Heart left ventricle (tissue), 16 donors: ENCODE results near the gene NAGS. TPM values are rescaled to one million over a fixed set of nuclear protein-coding genes. Genes with fewer than 3 reads are reported as not detected.
A peak's percentile ranks its signal among the peaks of the same experiment; 100 is the strongest.

ENCODE experiments used
- ATAC-seq, 4 donors: fragments of 200-7000 bp; cut with Tn5 transposase; one replicate each; pipeline ENCODE4 v1.9.1; 2020 to 2022; ENCODE audit warnings: moderate library complexity in 4 of 4, mild to moderate bottlenecking in 3 of 4, moderate number of reproducible peaks in 1 of 4
- DNase-seq, 5 donors: peaks; one replicate each; pipeline ENCODE4 v3.0.0-alpha.2; 2020
- H3K27ac ChIP-seq, 12 donors: fragments of 200-600 bp; sonication (generic) in 4 of 12; one replicate each; pipeline versions ENCODE4 v1.5.0 to v1.8.0; 2016 to 2022; ENCODE audit warnings: mild to moderate bottlenecking in 2 of 12
- H3K27me3 ChIP-seq, 9 donors: fragments of 200-600 bp; sonication (generic) in 2 of 9; one replicate each; pipeline versions ENCODE4 v1.5.1 to v1.8.0; 2016 to 2022; ENCODE audit warnings: mild to moderate bottlenecking in 3 of 9
- H3K36me3 ChIP-seq, 9 donors: fragments of 200-600 bp; sonication (generic) in 2 of 9; one replicate each; pipeline versions ENCODE4 v1.5.0 to v1.8.0; 2018 to 2022; ENCODE audit warnings: mild to moderate bottlenecking in 2 of 9
- H3K4me1 ChIP-seq, 12 donors: fragments of 200-600 bp; sonication (generic) in 4 of 12; one replicate each; pipeline versions ENCODE4 v1.5.0 to v1.8.0; 2016 to 2022; ENCODE audit warnings: mild to moderate bottlenecking in 3 of 12
- H3K4me3 ChIP-seq, 12 donors: fragments of 200-600 bp; sonication (generic) in 4 of 12; one replicate each; pipeline versions ENCODE4 v1.5.0 to v1.8.0; 2017 to 2022; ENCODE audit warnings: mild to moderate bottlenecking in 9 of 12, moderate library complexity in 4 of 12
- H3K9me3 ChIP-seq, 12 donors: fragments of 200-600 bp; sonication (generic) in 4 of 12; one replicate each; pipeline versions ENCODE4 v1.5.0 to v1.8.0; 2016 to 2022; ENCODE audit warnings: mild to moderate bottlenecking in 1 of 12
- CTCF ChIP-seq, 12 donors: fragments of 200-600 bp; sonication (generic) in 4 of 12; IDR thresholded peaks; one replicate each; pipeline versions ENCODE4 v1.5.0 to v1.8.0; 2018 to 2022; ENCODE audit warnings: antibody characterized with exemption in 12 of 12, mild to moderate bottlenecking in 5 of 12
- POLR2A ChIP-seq, 2 donors: fragments of 450-650 bp; IDR thresholded peaks; one replicate each; pipeline ENCODE4 v1.6.1; 2017; ENCODE audit warnings: antibody characterized with exemption in 2 of 2, mild to moderate bottlenecking in 2 of 2, moderate library complexity in 2 of 2
- WGBS, 4 donors: extraction: QIAGEN DNeasy Blood & Tissue Kit in 2 of 4; methylation state at CpG; one replicate each; pipeline versions ENCODE4 v1.1.5 to v1.1.7; 2013 to 2018; 5-methylcytosine and 5-hydroxymethylcytosine counted together
- intact Hi-C, 10 donors: fragments of 100-400 bp; cut with DNase I; formaldehyde crosslinking; loops; one replicate each; pipeline versions ENCODE4 v1.11.1 to v1.14.2; 2022
- polyA plus RNA-seq, 2 donors: library from polyadenylated mRNA; stranded (reverse); fragments of 200-250 nt; gene quantifications; one replicate each; pipeline ENCODE4 v1.2.3, GENCODE V29; 2013
- total RNA-seq, 9 donors: library from RNA; depleted of rRNA in 2 of 9; stranded (reverse); fragments of >200 nt in 2 of 9; fragmentation: NEBNext Ultra II Directional in 3 of 9; extraction: Animal tissue kit (Norgen Biotek cat#: 25700) in 3 of 9; gene quantifications; one replicate each; pipeline versions ENCODE4 v1.1.0 to v1.2.4, GENCODE V29; 2016 to 2023
- donor health status: ischemic (EF 13 %, LVEDD 7.1; RV severe dilation, severe dysfunction).
- donor health status: healthy with polysubstance abuse.
- donor health status: DM: no; HTN: yes; CAD: no.
- donor health status: DM: no; HTN: no; CAD: no.
- donor health status: ischemic (EF 25% LVEDD 6.9; RV normal size, moderate dysfunction).
- donor health status: ischemic (EF 25% LVEDD 5.7; RV mildly dilated, moderate dysfunction).
- donor health status: healthy.
- donor health status: DM: yes; HTN: yes; CAD: no.
- donor health status: ischemic (EF 35%, LVEDD 5.7; RV mildly dilated, moderate dysfunction).
- donor health status: nonischemic (EF 11% LVEDD 7.7; RV severe dilation, severe dysfunction).
- donor health status: DM: yes; HTN: yes; CAD: no.
- donor health status: PGD.
- donor health status: ischemic (EF 29% LVEDD 5.4; RV normal size, mild dysfunction).
- donor health status: nonischemic (EF 23%, LVEDD 6.1; RV moderate dilation, normal function).

NAGS gene
- total and polyA plus RNA-seq, 11 donors = 0.20 to 1.2 (median 0.57) TPM

- H3K4me3 ChIP-seq = no peak overlapping the region
- H3K27ac ChIP-seq = peak overlapping the region in 9 of 12 donors; percentile 6 to 67 (median 51)
- H3K36me3 ChIP-seq = peaks cover 0 to 81% (median 50%) of the 10 kb centered on the region in 9 donors
- DNase-seq (peak in 2 of 5 donors; percentile 32 to 45), ATAC-seq (peak; percentile 78 to 93 (median 86))
- TF ChIP-seq CTCF (IDR thresholded peaks at IDR 0.05) (no peak), POLR2A (IDR thresholded peaks at IDR 0.05) (no peak)
- H3K4me1 ChIP-seq = peaks cover 0 to 24% (median 11%) of the 10 kb centered on the region in 12 donors
- intact Hi-C loops = no loop called here
- H3K9me3 ChIP-seq = no peaks in the 10 kb centered on the region
- WGBS, 4 donors = 35 to 48% (median 39%) methylated on average over 3 of the region's 3 CpGs
- H3K27me3 ChIP-seq = no peaks in the 10 kb centered on the region
Measured at GRCh38 chr17:44053125-44053872, 48.9 kb downstream of the NAGS start.

Other genes with a start within 250 kb of the NAGS start
- gene SOST, start 245.8 kb upstream of the NAGS start, total RNA-seq = not detected
- not detected for gene SOST, start 245.8 kb upstream of the NAGS start, polyA plus RNA-seq
- 100 to 1,000 TPM; 210 to 363 (median 267) TPM for gene DUSP3, start 225.6 kb upstream of the NAGS start, total RNA-seq
- gene DUSP3, start 225.6 kb upstream of the NAGS start, polyA plus RNA-seq = 100 to 1,000 TPM; 208 to 312 TPM
- gene CFAP97D1, start 224.2 kb upstream of the NAGS start, total RNA-seq = under 1 TPM in 2 of 9 donors, not detected in 7; 0.05 to 0.45 TPM
- not detected for gene CFAP97D1, start 224.2 kb upstream of the NAGS start, polyA plus RNA-seq
- gene MPP3, start 171.5 kb upstream of the NAGS start, total RNA-seq = 10 to 100 TPM; 13.8 to 70.2 (median 25.3) TPM
- gene MPP3, start 171.5 kb upstream of the NAGS start, polyA plus RNA-seq = 10 to 100 TPM; 40.0 to 45.4 TPM
- 10 to 100 TPM in 7 of 9 donors, 1 to 10 TPM in 2; 7.3 to 85.8 (median 19.9) TPM for gene CD300LG, start 157.4 kb upstream of the NAGS start, total RNA-seq
- 10 to 100 TPM; 15.5 to 37.2 TPM for gene CD300LG, start 157.4 kb upstream of the NAGS start, polyA plus RNA-seq
- gene MPP2, start 97.1 kb upstream of the NAGS start, total RNA-seq = 10 to 100 TPM; 10.4 to 22.3 (median 15.4) TPM
- gene MPP2, start 97.1 kb upstream of the NAGS start, polyA plus RNA-seq = 10 to 100 TPM in 1 of 2 donors, 1 to 10 TPM in 1; 6.7 to 12.8 TPM
- not detected for gene PPY, start 62.1 kb upstream of the NAGS start, total RNA-seq
- gene PPY, start 62.1 kb upstream of the NAGS start, polyA plus RNA-seq = not detected
- gene PYY, start 50.7 kb upstream of the NAGS start, total RNA-seq = not detected
- not detected for gene PYY, start 50.7 kb upstream of the NAGS start, polyA plus RNA-seq
- 10 to 100 TPM; 13.4 to 22.1 (median 19.3) TPM for gene TMEM101, start 10.3 kb downstream of the NAGS start, total RNA-seq
- gene TMEM101, start 10.3 kb downstream of the NAGS start, polyA plus RNA-seq = 10 to 100 TPM; 16.7 to 31.1 TPM
- gene LSM12, start 62.0 kb downstream of the NAGS start, total RNA-seq = 10 to 100 TPM; 38.4 to 55.6 (median 44.1) TPM
- 10 to 100 TPM; 30.8 to 41.2 TPM for gene LSM12, start 62.0 kb downstream of the NAGS start, polyA plus RNA-seq
- 10 to 100 TPM; 28.5 to 46.5 (median 36.6) TPM for gene G6PC3, start 66.1 kb downstream of the NAGS start, total RNA-seq
- 10 to 100 TPM; 52.4 to 75.1 TPM for gene G6PC3, start 66.1 kb downstream of the NAGS start, polyA plus RNA-seq
- gene HDAC5, start 119.0 kb downstream of the NAGS start, total RNA-seq = 100 to 1,000 TPM in 2 of 9 donors, 10 to 100 TPM in 7; 54.6 to 283 (median 70.1) TPM
- 10 to 100 TPM; 64.2 to 91.0 TPM for gene HDAC5, start 119.0 kb downstream of the NAGS start, polyA plus RNA-seq
- 1 to 10 TPM in 4 of 9 donors, under 1 TPM in 5; 0.47 to 5.8 (median 0.84) TPM for gene HROB, start 137.3 kb downstream of the NAGS start, total RNA-seq
- under 1 TPM; 0.34 to 0.42 TPM for gene HROB, start 137.3 kb downstream of the NAGS start, polyA plus RNA-seq
- gene ASB16, start 166.1 kb downstream of the NAGS start, total RNA-seq = 10 to 100 TPM in 7 of 9 donors, 1 to 10 TPM in 2; 7.7 to 71.1 (median 13.8) TPM
- gene ASB16, start 166.1 kb downstream of the NAGS start, polyA plus RNA-seq = 1 to 10 TPM; 1.5 to 5.1 TPM
- 10 to 100 TPM; 18.8 to 37.4 (median 21.8) TPM for gene TMUB2, start 182.3 kb downstream of the NAGS start, total RNA-seq
- 10 to 100 TPM; 24.7 to 35.1 TPM for gene TMUB2, start 182.3 kb downstream of the NAGS start, polyA plus RNA-seq
- 10 to 100 TPM; 24.1 to 51.9 (median 35.3) TPM for gene ATXN7L3, start 195.3 kb downstream of the NAGS start, total RNA-seq
- 10 to 100 TPM; 24.3 to 54.4 TPM for gene ATXN7L3, start 195.3 kb downstream of the NAGS start, polyA plus RNA-seq
- gene UBTF, start 215.1 kb downstream of the NAGS start, total RNA-seq = 10 to 100 TPM; 33.1 to 61.2 (median 44.2) TPM
- 10 to 100 TPM; 34.1 to 41.6 TPM for gene UBTF, start 215.1 kb downstream of the NAGS start, polyA plus RNA-seq